Measurements from ENCODE around the gene CAMK2A. TPM values are rescaled to one million over a fixed set of nuclear protein-coding genes. Genes with fewer than 3 reads are reported as not detected.

The CAMK2A gene
- total and polyA plus RNA-seq, 2 of the 4 experiments (the other 2 are of a cell fraction): 0.18 to 0.19 TPM

DNA sequence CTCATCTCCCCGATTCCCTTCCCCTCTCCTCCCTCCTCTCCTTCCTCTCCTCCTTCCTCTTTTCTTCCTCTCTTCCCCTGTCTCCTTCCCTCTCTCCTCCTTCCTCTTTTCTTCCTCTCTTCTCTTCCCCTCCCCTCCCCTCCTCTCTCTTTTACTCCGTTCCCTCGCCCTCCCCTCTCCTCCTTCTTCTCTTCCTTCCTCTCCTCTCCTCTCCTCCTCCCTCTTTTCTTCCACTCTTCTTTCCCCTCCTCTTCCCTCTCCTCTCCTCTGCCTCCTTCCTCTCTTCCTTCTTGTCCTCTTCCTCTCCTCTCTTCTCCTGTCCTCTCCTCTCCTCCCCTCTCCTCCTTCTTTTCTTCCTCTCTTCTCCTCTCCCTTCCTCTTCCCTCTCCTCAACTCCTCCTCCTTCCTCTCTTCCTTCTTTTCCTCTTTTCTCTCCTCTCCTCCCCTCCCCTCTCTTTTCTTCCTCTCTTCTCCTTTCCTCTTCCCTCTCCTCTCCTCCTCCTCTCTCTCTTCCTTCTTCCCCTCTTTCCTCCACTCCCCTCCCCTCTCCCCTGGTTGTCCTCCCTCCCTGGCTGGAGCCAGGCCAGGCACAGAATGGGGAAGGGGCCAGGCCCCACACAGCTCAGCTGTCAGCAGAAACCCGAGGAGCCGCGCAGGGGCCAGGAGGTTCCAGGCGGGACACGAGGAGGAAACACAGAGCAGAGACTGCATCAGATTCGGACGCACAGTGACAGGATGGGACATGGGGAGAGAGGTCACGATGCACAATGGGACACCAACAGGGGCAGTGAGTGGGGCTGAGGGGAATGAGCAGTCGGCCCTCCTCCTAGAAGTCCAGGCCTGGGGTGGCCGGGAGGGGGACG lies 48.0 kb downstream of the CAMK2A start:
- H3K27ac ChIP-seq (ENCODE audit: insufficient read depth, low read length): no peak overlapping the region
- intact Hi-C loops (cut with micrococcal nuclease): no loop called here
- H3K36me3 ChIP-seq (ENCODE audit: control insufficient read depth, insufficient read depth, low read length): no peaks in the 10 kb centered on the region

More for the DNA sequence above, 48.0 kb downstream of the CAMK2A start:
- H3K9me3 ChIP-seq (ENCODE audit: control insufficient read depth, insufficient read depth, low read length): no peaks in the 10 kb centered on the region
- no TSS peak for BruUV-seq (replicated peaks)
- H2BK120ac ChIP-seq (ENCODE audit: low read depth, low read length): no peak overlapping the region
- no peaks in the 10 kb centered on the region for H3K9me1 ChIP-seq (ENCODE audit: insufficient read depth, low read length)
- H4K20me1 ChIP-seq (ENCODE audit: insufficient read depth, low read length): no peaks in the 10 kb centered on the region
- in situ Hi-C loops (cut with MboI; ENCODE audit: low sequenced_read_pairs): no loop called here
- ChIA-PET CTCF (no interaction called here), POLR2A (ENCODE audit: unreplicated experiment) (no interaction called here)
- no peak overlapping the region for H2AK5ac ChIP-seq (ENCODE audit: low read depth, low read length)
- H3K4me3 ChIP-seq (ENCODE audit: insufficient read depth, low read depth, low read length): no peak overlapping the region
- no peak for TF ChIP-seq RFX5 (IDR thresholded peaks at IDR 0.05; ENCODE audit: low read depth, low read length)
- TF ChIP-seq BHLHE40 (IDR thresholded peaks at IDR 0.05; ENCODE audit: low read depth, low read length): no peak
- H3K23ac ChIP-seq (ENCODE audit: low read depth, low read length): no peak overlapping the region
- H4K91ac ChIP-seq (ENCODE audit: insufficient read depth, low read depth, low read length): no peak overlapping the region
- H2AK9ac ChIP-seq (replicated peaks; ENCODE audit: low read depth, low read length, poor library complexity): no peak overlapping the region
- no peak overlapping the region for H3K14ac ChIP-seq (replicated peaks; ENCODE audit: low read depth, low read length)
- DNase-seq (no peak), ATAC-seq (ENCODE audit: low read depth) (no peak)
- H2BK20ac ChIP-seq (ENCODE audit: low read depth, low read length): no peak overlapping the region
- H3K4me1 ChIP-seq (ENCODE audit: control insufficient read depth, insufficient read depth, low read length): peaks cover 8% of the 10 kb centered on the region; the same call in 1 of the 2 replicates
- H4K5ac ChIP-seq (ENCODE audit: low read depth, low read length): no peak overlapping the region
- H3K4me2 ChIP-seq (ENCODE audit: low read depth, low read length): no peak overlapping the region
- H3K4ac ChIP-seq (ENCODE audit: low read depth, low read length): no peak overlapping the region
- dilution Hi-C loops (cut with HindIII; ENCODE audit: low sequenced_read_pairs, unreplicated experiment): no loop called here
- 80 to 90% methylated on average over 2 to 4 of the region's 14 CpGs for WGBS, 2 experiments (ENCODE audit: extremely low coverage in 2 of 2, insufficient read length in 1 of 2)
- H3K9ac ChIP-seq (ENCODE audit: low read depth, low read length): no peak overlapping the region
- H2BK5ac ChIP-seq (ENCODE audit: low read depth, low read length, poor library complexity, severe bottlenecking): no peak overlapping the region
- H3K18ac ChIP-seq (ENCODE audit: low read depth, low read length): no peak overlapping the region
- no peak overlapping the region for H4K8ac ChIP-seq (ENCODE audit: low read depth in 2 of 2, low read length in 2 of 2)
- H3K27me3 ChIP-seq (ENCODE audit: control insufficient read depth, insufficient read depth, low read length): peaks cover 9% of the 10 kb centered on the region
- no peaks in the 10 kb centered on the region for H3K79me1 ChIP-seq (ENCODE audit: low read depth in 1 of 2, low read length in 2 of 2)
- H3K56ac ChIP-seq (ENCODE audit: extremely low read depth, insufficient read depth, low read length): no peak overlapping the region
- H2BK15ac ChIP-seq (ENCODE audit: low read depth, low read length): no peak overlapping the region
- peak overlapping the region; percentile 71 for H2AFZ ChIP-seq (replicated peaks; ENCODE audit: low read length, poor library complexity)

Measured in IMR-90 (cell line).